AG04450 (cell line): Measurements from ENCODE around the gene KDM2B. TPM values are rescaled to one million over a fixed set of nuclear protein-coding genes. Genes with fewer than 3 reads are reported as not detected.
A peak's percentile ranks its signal among the peaks of the same experiment; 100 is the strongest.
"Not testable (repeated sequence)": the region's sequence is repeated elsewhere in the genome, so short reads cannot be mapped to it uniquely, and the experiment has no call there.

ENCODE experiments used
- CTCF ChIA-PET: fragments of 300-600, 350-600 bp; formaldehyde crosslinking; extraction: SDS; loops from one replicate; lab custom pipeline; 2022; ENCODE audit warnings: antibody characterized with exemption, inconsistent platforms; lab: Charles Lee
- POLR2A ChIA-PET: fragments of 350-600 bp; formaldehyde crosslinking; extraction: SDS; loops from one replicate; lab custom pipeline; 2021; ENCODE audit warnings: antibody characterized with exemption, inconsistent platforms; lab: Yijun Ruan, JAX
- DNase-seq: peaks from one replicate; pipeline ENCODE4 v3.0.0-alpha.2; 2011; ENCODE audit warnings: low read depth, low spot score
- H3K27ac ChIP-seq: one replicate; pipeline ENCODE4 v1.5.1; 2012; ENCODE audit warnings: low read depth, low read length, control low read depth
- H3K27me3 ChIP-seq: one replicate; pipeline ENCODE4 v1.6.0; 2012; ENCODE audit warnings: low read length; ENCODE audit not compliant: control insufficient read depth, insufficient read depth
- H3K4me3 ChIP-seq: 2 replicates; pipeline ENCODE4 v1.5.1; 2011; ENCODE audit warnings: mild to moderate bottlenecking, low read depth, low read length, control low read depth
- H3K9me3 ChIP-seq: 2 replicates; pipeline ENCODE4 v1.5.1; 2012; ENCODE audit warnings: low read length; ENCODE audit not compliant: control insufficient read depth, insufficient read depth
- polyA plus RNA-seq: library from polyadenylated mRNA; depleted of rRNA; stranded (reverse); fragments of >200 nt; gene quantifications from 2 replicates; pipeline ENCODE4 v1.2.3, GENCODE V29; 2011
- TF ChIP-seq, protein P1 (sequence below): IDR thresholded peaks from 2 replicates; pipeline ENCODE4 v1.5.1; 2011; ENCODE audit warnings: low read depth, low read length, control low read depth, inconsistent platforms

Gene KDM2B
- polyA plus RNA-seq, 1 experiment: 12.9 TPM

- ChIA-PET POLR2A (interaction anchor here (1.0 kb wide), 1 partner anchor 11 kb away, joined by 3 read pairs; no protein-coding TSS in a partner anchor), CTCF (interaction anchor here (1.2 kb wide), 1 partner anchor 8 kb away, joined by 3 read pairs; no protein-coding TSS in a partner anchor)
- no peak for DNase-seq
- Histone ChIP-seq H3K4me3 (peak overlapping the region; percentile 26), H3K27ac (peak overlapping the region; percentile 95), H3K27me3 (no peaks in the 10 kb centered on the region), H3K9me3 (no peaks in the 10 kb centered on the region; the same call in 1 of the 2 replicates)
- TF ChIP-seq, protein P1, sequence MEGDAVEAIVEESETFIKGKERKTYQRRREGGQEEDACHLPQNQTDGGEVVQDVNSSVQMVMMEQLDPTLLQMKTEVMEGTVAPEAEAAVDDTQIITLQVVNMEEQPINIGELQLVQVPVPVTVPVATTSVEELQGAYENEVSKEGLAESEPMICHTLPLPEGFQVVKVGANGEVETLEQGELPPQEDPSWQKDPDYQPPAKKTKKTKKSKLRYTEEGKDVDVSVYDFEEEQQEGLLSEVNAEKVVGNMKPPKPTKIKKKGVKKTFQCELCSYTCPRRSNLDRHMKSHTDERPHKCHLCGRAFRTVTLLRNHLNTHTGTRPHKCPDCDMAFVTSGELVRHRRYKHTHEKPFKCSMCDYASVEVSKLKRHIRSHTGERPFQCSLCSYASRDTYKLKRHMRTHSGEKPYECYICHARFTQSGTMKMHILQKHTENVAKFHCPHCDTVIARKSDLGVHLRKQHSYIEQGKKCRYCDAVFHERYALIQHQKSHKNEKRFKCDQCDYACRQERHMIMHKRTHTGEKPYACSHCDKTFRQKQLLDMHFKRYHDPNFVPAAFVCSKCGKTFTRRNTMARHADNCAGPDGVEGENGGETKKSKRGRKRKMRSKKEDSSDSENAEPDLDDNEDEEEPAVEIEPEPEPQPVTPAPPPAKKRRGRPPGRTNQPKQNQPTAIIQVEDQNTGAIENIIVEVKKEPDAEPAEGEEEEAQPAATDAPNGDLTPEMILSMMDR: no peak
Observed at GRCh38 chr12:121590476-121591143, 9.8 kb upstream of the KDM2B start.

GRCh38 chr12:121584885-121585284 is 4.1 kb upstream of the KDM2B start:
- CTCF ChIA-PET: interaction anchor here (0.6 to 1.2 kb wide), 2 partner anchors 13 to 84 kb away, joined by 3 to 4 read pairs; no protein-coding TSS in a partner anchor
- POLR2A ChIA-PET, DNase-seq, H3K27ac ChIP-seq, H3K9me3 ChIP-seq, H3K4me3 ChIP-seq, H3K27me3 ChIP-seq: not testable (repeated sequence)

DNA sequence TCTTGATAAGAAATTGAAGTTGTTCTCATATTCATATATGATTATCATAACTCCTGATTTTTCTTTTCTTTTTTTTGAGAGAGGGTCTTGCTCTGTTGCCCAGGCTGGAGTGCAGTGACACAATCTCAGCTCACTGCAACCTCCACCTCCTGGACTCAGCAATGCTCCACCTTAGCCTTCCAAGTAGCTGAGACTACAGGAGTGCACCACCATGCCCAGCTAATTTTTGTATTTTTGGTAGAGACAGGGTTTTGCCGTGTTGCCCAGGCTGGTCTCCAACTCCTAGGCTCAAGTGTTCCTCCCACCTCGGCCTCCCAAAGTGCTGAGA is 2.5 kb upstream of the KDM2B start:
- CTCF ChIA-PET: interaction anchor here (1.0 kb wide), 1 partner anchor 8 kb away, joined by 3 read pairs; no protein-coding TSS in a partner anchor
- H3K27me3 ChIP-seq, H3K9me3 ChIP-seq, H3K4me3 ChIP-seq, H3K27ac ChIP-seq, DNase-seq, POLR2A ChIA-PET: not testable (repeated sequence)

GRCh38 chr12:121582583-121583333 is 1.9 kb upstream of the KDM2B start:
- TF ChIP-seq, protein P1: no peak
- no peak for DNase-seq
- POLR2A ChIA-PET: interaction anchor here (1.2 kb wide), 1 partner anchor 44 kb away, joined by 4 read pairs; no protein-coding TSS in a partner anchor

DNA sequence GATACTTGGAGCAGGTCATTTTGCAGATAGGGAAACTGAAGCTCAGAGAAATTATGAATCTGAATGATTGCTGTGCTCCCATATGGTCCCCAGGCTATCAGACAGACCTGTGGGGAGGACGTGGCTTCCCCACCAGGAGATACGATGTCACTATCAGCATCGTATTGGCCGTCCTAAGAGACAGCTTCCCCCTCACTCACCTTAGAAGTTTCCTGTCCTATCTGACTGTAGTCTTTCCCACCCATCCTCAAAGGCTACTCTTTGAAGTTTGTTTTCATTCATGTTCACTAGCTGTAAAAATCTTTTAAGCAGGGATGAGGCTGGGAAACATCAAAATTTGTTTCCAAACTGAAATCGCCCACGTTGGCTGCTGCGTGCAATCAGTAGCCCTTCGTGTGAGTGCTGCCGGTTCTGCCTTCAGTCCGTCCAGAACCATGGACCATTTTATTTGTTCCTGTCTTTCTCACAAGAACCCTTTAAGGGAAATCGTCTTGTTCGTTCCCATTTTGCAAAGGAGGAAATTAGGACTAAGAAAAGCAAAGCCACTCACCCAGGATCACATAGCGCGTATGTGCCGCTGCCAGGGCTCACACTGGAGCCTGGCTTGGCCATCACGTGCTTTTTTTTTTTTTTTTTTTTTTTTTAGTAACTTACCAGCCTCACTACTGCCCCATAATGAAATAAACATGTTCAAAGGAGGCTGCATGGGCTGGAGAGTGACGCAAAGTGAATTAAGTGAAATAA is 1.0 kb upstream of the KDM2B start:
- TF ChIP-seq, protein P1: peak; percentile 19; the same call in 1 of the 2 replicates
- ChIA-PET POLR2A (interaction anchor here (1.2 kb wide), 1 partner anchor 45 kb away, joined by 4 read pairs; no protein-coding TSS in a partner anchor), CTCF (interaction anchor here (0.5 to 1.2 kb wide), 5 partner anchors 29 to 212 kb away, joined by 3 to 6 read pairs (median 4); partner anchors contain the start of gene RHOF)
- DNase-seq: no peak
- Histone ChIP-seq H3K4me3 (peak overlapping the region; percentile 69), H3K27ac (peak overlapping the region; percentile 68), H3K27me3 (no peaks in the 10 kb centered on the region), H3K9me3 (no peaks in the 10 kb centered on the region)

More at GRCh38 chr12:121582583-121583333, 1.9 kb upstream of the KDM2B start:
- peak overlapping the region; percentile 37 for H3K4me3 ChIP-seq
- CTCF ChIA-PET: interaction anchor here (0.7 to 1.0 kb wide), 2 partner anchors 9 to 49 kb away, joined by 3 to 4 read pairs; no protein-coding TSS in a partner anchor
- H3K9me3 ChIP-seq: no peaks in the 10 kb centered on the region
- H3K27me3 ChIP-seq: no peaks in the 10 kb centered on the region
- H3K27ac ChIP-seq: peak overlapping the region; percentile 11
